GM23248 (cell line): ENCODE data around the gene EDAR. TPM values are rescaled to one million over a fixed set of nuclear protein-coding genes. Genes with fewer than 3 reads are reported as not detected.

Source experiments
- DNase-seq: peaks from one replicate; pipeline ENCODE4 v3.0.0-alpha.2; 2015
- H2AFZ ChIP-seq: fragments of 200-600 bp; sonication (generic); 2 replicates; pipeline ENCODE4 v1.6.1; 2016; ENCODE audit warnings: antibody characterized with exemption
- H3F3A ChIP-seq: fragments of 200-600 bp; sonication (generic); 2 replicates; pipeline ENCODE4 v1.6.1; 2016; ENCODE audit warnings: mild to moderate bottlenecking, antibody characterized with exemption, mixed run types; ENCODE audit not compliant: insufficient read depth
- H3K27ac ChIP-seq: fragments of 200-600 bp; sonication (generic); 2 replicates; pipeline ENCODE4 v1.5.1; 2016; ENCODE audit warnings: mild to moderate bottlenecking
- H3K27me3 ChIP-seq: fragments of 200-600 bp; sonication (generic); replicated peaks from 2 replicates; pipeline ENCODE4 v1.6.1; 2016; ENCODE audit warnings: mild to moderate bottlenecking; ENCODE audit not compliant: insufficient read depth
- H3K36me3 ChIP-seq: fragments of 200-600 bp; sonication (generic); 2 replicates; pipeline ENCODE4 v1.6.1; 2016; ENCODE audit warnings: low read depth, mild to moderate bottlenecking
- H3K4me1 ChIP-seq: fragments of 200-600 bp; sonication (generic); 2 replicates; pipeline ENCODE4 v1.6.1; 2016; ENCODE audit warnings: mild to moderate bottlenecking; ENCODE audit not compliant: insufficient read depth
- H3K4me2 ChIP-seq: fragments of 200-600 bp; sonication (generic); one replicate; pipeline ENCODE4 v1.6.1; 2016; ENCODE audit warnings: mild to moderate bottlenecking; ENCODE audit not compliant: unreplicated experiment
- H3K4me3 ChIP-seq: fragments of 200-600 bp; sonication (generic); 2 replicates; pipeline ENCODE4 v1.5.1; 2016; ENCODE audit warnings: mild to moderate bottlenecking
- H3K79me2 ChIP-seq: fragments of 200-600 bp; sonication (generic); 2 replicates; pipeline ENCODE4 v1.6.1; 2016; ENCODE audit warnings: mild to moderate bottlenecking; ENCODE audit not compliant: insufficient read depth
- H3K9ac ChIP-seq: fragments of 200-600 bp; sonication (generic); 2 replicates; pipeline ENCODE4 v1.6.1; 2016; ENCODE audit warnings: mild to moderate bottlenecking
- H3K9me2 ChIP-seq: fragments of 200-600 bp; sonication (generic); 2 replicates; pipeline ENCODE4 v1.6.1; 2016; ENCODE audit warnings: mixed run types, mild to moderate bottlenecking, moderate library complexity; ENCODE audit not compliant: insufficient read depth
- H3K9me3 ChIP-seq: fragments of 200-600 bp; sonication (generic); one replicate; pipeline ENCODE4 v1.6.1; 2017; ENCODE audit warnings: low read depth
- H4K20me1 ChIP-seq: fragments of 200-600 bp; sonication (generic); 2 replicates; pipeline ENCODE4 v1.6.0; 2016; ENCODE audit not compliant: insufficient read depth
- EZH2 ChIP-seq: fragments of 200-600 bp; sonication (generic); IDR thresholded peaks from 2 replicates; pipeline ENCODE4 v1.6.1; 2018; ENCODE audit warnings: antibody characterized with exemption, mild to moderate bottlenecking; ENCODE audit not compliant: insufficient read depth, poor library complexity, severe bottlenecking
- EZH2phosphoT487 ChIP-seq: fragments of 200-600 bp; sonication (generic); IDR thresholded peaks from 2 replicates; pipeline ENCODE4 v1.6.1; 2018; ENCODE audit warnings: antibody characterized with exemption, moderate library complexity, mild to moderate bottlenecking, low read depth; ENCODE audit not compliant: insufficient read depth
- WGBS, 2 experiments: methylation state at CpG; one replicate each; pipeline ENCODE4 v1.1.6; 2015 to 2017; ENCODE audit warnings: low lambda C conversion rate in 2 of 2, low coverage in 1 of 2; ENCODE audit errors: missing lambda C conversion rate in 2 of 2; 5-methylcytosine and 5-hydroxymethylcytosine counted together
- in situ Hi-C: fragments of 300-500 bp; cut with MboI; formaldehyde crosslinking; loops from 2 replicates; pipeline ENCODE4 v1.15.0; 2020
- polyA plus RNA-seq: library from polyadenylated mRNA; unstranded; fragments of >200 nt; fragmentation: Nextera tagmentation; extraction: Ambion mirVana; gene quantifications from 2 replicates; pipeline ENCODE4 v1.2.1, GENCODE V29; 2016
- total RNA-seq: library from RNA; depleted of rRNA; stranded (reverse); fragments of >200 nt; shearing (Covaris generic); gene quantifications from 2 replicates; pipeline ENCODE4 v1.2.3, GENCODE V29; 2014

EDAR gene
- total and polyA plus RNA-seq, 2 experiments from 2014 or later = not detected

DNA sequence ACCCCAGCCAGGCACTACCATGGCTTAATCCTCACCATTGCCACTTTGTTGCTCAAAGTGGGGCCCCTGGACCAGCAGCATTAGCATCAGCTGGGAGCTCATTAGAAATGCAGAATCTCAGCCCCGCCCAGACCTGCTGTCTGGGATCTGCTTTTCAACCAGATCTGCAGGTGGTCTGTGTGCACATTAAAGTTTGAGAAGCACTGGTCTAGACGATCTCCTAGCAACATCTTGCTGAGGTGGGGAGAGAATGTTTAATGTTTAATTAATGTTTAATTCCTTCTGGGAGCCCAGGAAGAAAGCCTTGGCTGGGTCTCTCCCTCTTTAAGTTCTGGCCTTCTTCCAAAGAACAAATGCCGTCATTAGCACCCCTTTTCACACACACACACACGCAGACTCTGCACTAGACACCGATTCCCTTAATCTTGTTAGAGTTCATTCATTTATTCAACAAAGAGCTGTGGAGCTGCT, 53.7 kb downstream of the EDAR start:
- in situ Hi-C loops = no loop called here
- Histone ChIP-seq H3K79me2 (no peaks in the 10 kb centered on the region), H3K4me3 (no peak overlapping the region), H3K9ac (no peak overlapping the region), H3F3A (no peaks in the 10 kb centered on the region), H3K27ac (no peak overlapping the region), H2AFZ (no peak overlapping the region), H3K36me3 (no peaks in the 10 kb centered on the region), H3K9me2 (no peaks in the 10 kb centered on the region), H3K4me1 (no peaks in the 10 kb centered on the region), H4K20me1 (no peaks in the 10 kb centered on the region), H3K9me3 (no peaks in the 10 kb centered on the region), H3K27me3 (peaks cover 73% of the 10 kb centered on the region), H3K4me2 (no peak overlapping the region)
- WGBS, 2 experiments = 38 to 41% methylated on average over 5 of the region's 5 CpGs
- TF ChIP-seq EZH2 (no peak), EZH2phosphoT487 (no peak)
- no peak for DNase-seq

DNA sequence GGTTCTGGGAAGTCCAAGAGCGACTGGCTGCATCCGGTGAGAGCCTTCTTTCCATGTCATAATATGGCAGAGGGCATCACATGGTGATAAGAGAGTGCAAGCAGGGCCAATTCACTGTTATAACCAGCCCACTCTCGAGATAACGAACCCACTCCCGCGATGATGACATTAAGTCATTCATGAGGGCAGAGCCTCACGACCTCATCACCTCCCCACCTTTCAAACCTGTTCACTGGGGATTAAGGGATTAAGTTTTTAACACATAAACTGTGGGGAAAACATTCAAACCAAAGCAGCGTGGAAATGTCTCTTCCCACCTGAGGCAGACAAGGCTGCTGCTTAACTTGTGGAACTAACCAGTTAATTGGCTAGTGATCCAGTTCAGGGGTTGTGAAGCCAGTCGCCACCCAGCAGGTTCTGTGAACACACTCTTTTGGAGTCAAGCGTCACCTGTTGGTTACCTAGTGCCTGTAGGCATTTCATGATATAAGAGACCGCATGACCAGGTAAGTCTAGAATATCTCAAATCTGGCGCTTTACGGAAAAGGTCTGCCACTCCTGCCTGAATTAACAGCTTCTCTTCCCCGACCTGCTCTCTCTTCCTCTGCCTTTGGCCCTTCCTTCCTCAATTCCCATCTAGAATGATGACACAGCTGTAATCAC, 54.3 kb downstream of the EDAR start:
- H3K4me1 ChIP-seq = no peaks in the 10 kb centered on the region
- H3K9ac ChIP-seq = no peak overlapping the region
- peaks cover 74% of the 10 kb centered on the region for H3K27me3 ChIP-seq
- H3K4me2 ChIP-seq = no peak overlapping the region
- in situ Hi-C loops = no loop called here
- H3K27ac ChIP-seq = no peak overlapping the region
- H2AFZ ChIP-seq = no peak overlapping the region
- no peaks in the 10 kb centered on the region for H3F3A ChIP-seq
- no peak for DNase-seq
- no peaks in the 10 kb centered on the region for H4K20me1 ChIP-seq
- H3K9me3 ChIP-seq = no peaks in the 10 kb centered on the region
- no peaks in the 10 kb centered on the region for H3K9me2 ChIP-seq
- H3K4me3 ChIP-seq = no peak overlapping the region
- 77% methylated on average over 14 of the region's 14 CpGs for WGBS, 2 experiments
- TF ChIP-seq EZH2phosphoT487 (no peak), EZH2 (no peak)
- no peaks in the 10 kb centered on the region for H3K36me3 ChIP-seq
- no peaks in the 10 kb centered on the region for H3K79me2 ChIP-seq

DNA sequence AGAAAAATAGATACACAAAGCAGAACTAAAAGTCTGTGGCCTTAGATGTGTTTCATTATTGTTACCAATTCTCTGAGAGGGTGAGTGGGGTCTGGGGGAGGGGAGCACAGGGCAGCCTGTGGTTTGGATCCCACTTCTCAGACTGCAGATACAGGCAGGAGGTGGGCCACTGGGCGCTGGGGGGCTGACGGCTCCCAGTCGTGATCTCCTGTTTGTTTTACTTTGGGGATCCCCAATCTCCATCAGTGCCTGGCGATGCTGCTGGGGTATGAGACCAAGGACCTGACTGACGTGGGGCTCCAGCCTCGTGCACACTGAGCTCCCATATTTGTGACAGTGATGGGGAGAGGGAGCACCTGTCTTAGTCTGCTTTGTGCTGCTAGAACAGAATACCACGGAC, 54.9 kb downstream of the EDAR start:
- Histone ChIP-seq H3K4me1 (no peaks in the 10 kb centered on the region), H3K4me3 (no peak overlapping the region), H3K36me3 (no peaks in the 10 kb centered on the region), H3K9ac (no peak overlapping the region), H3K9me2 (no peaks in the 10 kb centered on the region), H3K79me2 (no peaks in the 10 kb centered on the region), H3K9me3 (no peaks in the 10 kb centered on the region), H2AFZ (no peak overlapping the region), H3F3A (no peaks in the 10 kb centered on the region), H4K20me1 (no peaks in the 10 kb centered on the region), H3K27me3 (peaks cover 72% of the 10 kb centered on the region), H3K4me2 (no peak overlapping the region), H3K27ac (no peak overlapping the region)
- in situ Hi-C loops = no loop called here
- 50 to 55% methylated on average over 7 of the region's 7 CpGs for WGBS, 2 experiments
- no peak for DNase-seq
- TF ChIP-seq EZH2phosphoT487 (no peak), EZH2 (no peak)

- peaks cover 73% of the 10 kb centered on the region for H3K27me3 ChIP-seq
These were observed 55.3 kb downstream of the EDAR start for GRCh38 chr2:108933691-108934117.

More at GRCh38 chr2:108933691-108934117, 55.3 kb downstream of the EDAR start:
- TF ChIP-seq EZH2 (no peak), EZH2phosphoT487 (no peak)
- no peaks in the 10 kb centered on the region for H4K20me1 ChIP-seq
- no peaks in the 10 kb centered on the region for H3F3A ChIP-seq
- H2AFZ ChIP-seq = no peak overlapping the region
- no peak for DNase-seq
- H3K79me2 ChIP-seq = no peaks in the 10 kb centered on the region
- no peak overlapping the region for H3K4me3 ChIP-seq
- 68 to 71% methylated on average over 11 of the region's 11 CpGs for WGBS, 2 experiments
- no peak overlapping the region for H3K9ac ChIP-seq
- H3K27ac ChIP-seq = no peak overlapping the region
- H3K9me2 ChIP-seq = no peaks in the 10 kb centered on the region
- H3K9me3 ChIP-seq = no peaks in the 10 kb centered on the region
- no peaks in the 10 kb centered on the region for H3K36me3 ChIP-seq
- in situ Hi-C loops = no loop called here
- no peaks in the 10 kb centered on the region for H3K4me1 ChIP-seq
- no peak overlapping the region for H3K4me2 ChIP-seq
